ENCODE measurements around the gene SNTA1. TPM values are rescaled to one million over a fixed set of nuclear protein-coding genes. Genes with fewer than 3 reads are reported as not detected.

Gene SNTA1
- total RNA-seq (2014; rRNA removed; shearing (Covaris generic)) (5.0 and 9.3 TPM in 2 replicates), polyA plus RNA-seq (2016; fragmentation: Nextera tagmentation; extraction: Ambion mirVana) (3.8 and 4.5 TPM in 2 replicates)
- long read RNA-seq, partial matches to known transcripts: 1 of 3 reads
- long read RNA-seq, other reads (novel, unspliced or antisense): 0 of 3 reads

- TF ChIP-seq POLR2AphosphoS5 (IDR thresholded peaks at IDR 0.05; ENCODE audit: low read depth): 0 out of 2 replicates have a peak, but pooled peaks have one; percentile 29
- TF ChIP-seq ZNF331 (CRISPR knock-in tag; IDR thresholded peaks at IDR 0.05; ENCODE audit: low read depth): no peak
- peak within 1 kb of the TSS; percentile 83 for H3K4me3 Mint-ChIP-seq
- H2AFZ ChIP-seq: peak within 1 kb of the TSS; percentile 96
- no peaks in the 10 kb centered on the region for H4K20me1 ChIP-seq (replicated peaks; ENCODE audit: insufficient read depth)
- H3K36me3 Mint-ChIP-seq (ENCODE audit: low read depth): peaks cover 4% of the 10 kb centered on the region; the same call in 1 of the 3 replicates
- H3K36me3 ChIP-seq (ENCODE audit: insufficient read depth): no peaks in the 10 kb centered on the region
- peak within 1 kb of the TSS; percentile 90 for H3K4me2 ChIP-seq
- no peaks in the 10 kb centered on the region for H3K9me2 ChIP-seq (ENCODE audit: insufficient read depth)
- ATAC-seq: peak; percentile 86
- peaks cover 16% of the 10 kb centered on the region for H3K27me3 ChIP-seq (ENCODE audit: insufficient read depth)
- H3K27ac Mint-ChIP-seq: no peak within 1 kb of the TSS
- H3K4me1 Mint-ChIP-seq: peaks cover 8% of the 10 kb centered on the region
- H3K27ac ChIP-seq (ENCODE audit: low read depth): no peak within 1 kb of the TSS
- DNase-seq (ENCODE audit: low spot score): peak; percentile 93
- H3K27me3 Mint-ChIP-seq (ENCODE audit: insufficient read depth, low read depth, poor library complexity): peaks cover 31% of the 10 kb centered on the region
- peaks cover 8% of the 10 kb centered on the region for H3K4me1 ChIP-seq (ENCODE audit: insufficient read depth)
- H3F3A ChIP-seq (replicated peaks; ENCODE audit: low read depth): no peaks in the 10 kb centered on the region
- no peaks in the 10 kb centered on the region for H3K79me2 ChIP-seq (replicated peaks; ENCODE audit: insufficient read depth)
- peaks cover 3% of the 10 kb centered on the region for H3K9me3 Mint-ChIP-seq
- H3K4me3 ChIP-seq: peak within 1 kb of the TSS; percentile 77
Observed at GRCh38 chr20:33443512-33444239, at the start of gene SNTA1. Gene SNTA1 (minus strand): TSS chr20:33443763. CDS start chr20:33443620, 143 bp downstream.

DNA sequence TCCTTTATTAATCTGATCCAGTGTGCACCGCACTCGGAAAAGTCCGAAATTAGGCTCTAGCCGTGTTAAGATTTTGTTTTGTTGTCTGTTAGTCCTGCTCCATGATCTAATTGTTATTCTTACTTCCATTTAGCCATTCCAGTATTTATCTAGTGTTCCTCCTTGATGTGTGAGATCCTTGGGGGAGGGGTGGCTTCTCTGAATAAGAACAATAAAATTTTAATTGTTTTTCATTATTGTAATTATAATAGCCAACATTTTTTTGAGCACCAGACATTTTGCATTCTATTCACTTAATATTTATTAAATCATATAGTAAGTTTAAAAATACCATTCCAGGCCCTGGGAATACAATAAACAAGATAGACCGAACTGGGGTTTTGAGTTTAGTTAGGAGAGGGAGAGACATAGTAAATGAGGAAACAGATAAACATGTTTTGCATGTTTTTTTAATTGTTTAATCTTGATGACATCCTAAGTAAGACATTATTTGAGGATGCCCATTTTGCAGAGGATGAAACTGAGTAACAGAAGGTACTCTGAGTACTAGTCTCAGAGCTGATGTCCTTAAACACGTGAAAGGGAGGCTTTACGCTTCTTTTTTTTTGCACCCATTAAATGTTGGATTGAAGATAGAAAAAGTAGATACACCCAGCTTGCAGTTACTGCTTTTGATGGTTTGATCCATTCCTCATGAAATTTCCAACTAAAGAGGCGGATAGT lies 47.5 kb upstream of the SNTA1 start:
- H3K27me3 Mint-ChIP-seq (ENCODE audit: insufficient read depth, low read depth, poor library complexity): peaks cover 2% of the 10 kb centered on the region
- H3K27ac ChIP-seq (ENCODE audit: low read depth): no peak overlapping the region
- H3K27me3 ChIP-seq (ENCODE audit: insufficient read depth): no peaks in the 10 kb centered on the region
- peak overlapping the region; percentile 83 for H3K4me3 Mint-ChIP-seq
- H3K4me1 Mint-ChIP-seq: peaks cover 8% of the 10 kb centered on the region
- H3K79me2 ChIP-seq (replicated peaks; ENCODE audit: insufficient read depth): peaks cover 31% of the 10 kb centered on the region
- H3K9me3 Mint-ChIP-seq: no peaks in the 10 kb centered on the region
- peak overlapping the region; percentile 80 for H3K4me3 ChIP-seq
- no peaks in the 10 kb centered on the region for H3K36me3 ChIP-seq (ENCODE audit: insufficient read depth)
- peaks cover 8% of the 10 kb centered on the region; the same call in 1 of the 2 replicates for H4K20me1 ChIP-seq (replicated peaks; ENCODE audit: insufficient read depth)
- no peak overlapping the region for H3K27ac Mint-ChIP-seq
- H2AFZ ChIP-seq: no peak overlapping the region; the same call in 1 of the 2 replicates
- H3F3A ChIP-seq (replicated peaks; ENCODE audit: low read depth): peaks cover 8% of the 10 kb centered on the region; the same call in 1 of the 2 replicates
- TF ChIP-seq JUNB (IDR thresholded peaks at IDR 0.05; ENCODE audit: unreplicated experiment) (no peak), ZNF114 (CRISPR knock-in tag; IDR thresholded peaks at IDR 0.05) (no peak)
- H3K9me2 ChIP-seq (ENCODE audit: insufficient read depth): no peaks in the 10 kb centered on the region
- DNase-seq (ENCODE audit: low spot score) (no peak), ATAC-seq (no peak)
- H3K36me3 Mint-ChIP-seq (ENCODE audit: low read depth): no peaks in the 10 kb centered on the region
- peaks cover 9% of the 10 kb centered on the region for H3K4me1 ChIP-seq (ENCODE audit: insufficient read depth)
- peak overlapping the region; percentile 91 for H3K4me2 ChIP-seq

GRCh38 chr20:33490023-33490933 lies 46.7 kb upstream of the SNTA1 start, which contains the start of gene CBFA2T2:
Gene CBFA2T2 (plus strand): TSS chr20:33490096. CDS start chr20:33490268, 172 bp downstream.
- Histone ChIP-seq H4K20me1 (replicated peaks; ENCODE audit: insufficient read depth) (peaks cover 8% of the 10 kb centered on the region; the same call in 1 of the 2 replicates), H3K27me3 (ENCODE audit: insufficient read depth) (no peaks in the 10 kb centered on the region), H3K36me3 (ENCODE audit: insufficient read depth) (no peaks in the 10 kb centered on the region), H3K4me2 (peak within 1 kb of the TSS; percentile 91), H3K4me3 (peak within 1 kb of the TSS; percentile 80), H3F3A (replicated peaks; ENCODE audit: low read depth) (peaks cover 8% of the 10 kb centered on the region; the same call in 1 of the 2 replicates), H3K4me1 (ENCODE audit: insufficient read depth) (peaks cover 9% of the 10 kb centered on the region), H3K27ac (ENCODE audit: low read depth) (peak within 1 kb of the TSS; percentile 94), H3K79me2 (replicated peaks; ENCODE audit: insufficient read depth) (peaks cover 24% of the 10 kb centered on the region), H3K9me2 (ENCODE audit: insufficient read depth) (no peaks in the 10 kb centered on the region), H2AFZ (peak within 1 kb of the TSS; percentile 94)
- DNase-seq (ENCODE audit: low spot score) (no peak), ATAC-seq (peak; percentile 71)
- Mint-ChIP-seq H3K4me1 (peaks cover 8% of the 10 kb centered on the region), H3K27me3 (ENCODE audit: insufficient read depth, low read depth, poor library complexity) (peaks cover 2% of the 10 kb centered on the region), H3K4me3 (peak within 1 kb of the TSS; percentile 83), H3K9me3 (no peaks in the 10 kb centered on the region), H3K27ac (peak within 1 kb of the TSS; percentile 80), H3K36me3 (ENCODE audit: low read depth) (no peaks in the 10 kb centered on the region)
- no peak for TF ChIP-seq NANOG (IDR thresholded peaks at IDR 0.05; ENCODE audit: borderline replicate concordance)
- no peak; the same call in none of the 2 replicates for TF ChIP-seq POLR2AphosphoS5 (IDR thresholded peaks at IDR 0.05; ENCODE audit: low read depth)
- TF ChIP-seq STAT1 (IDR thresholded peaks at IDR 0.05; ENCODE audit: unreplicated experiment): no peak
- TF ChIP-seq ZNF331 (CRISPR knock-in tag; IDR thresholded peaks at IDR 0.05; ENCODE audit: low read depth): no peak
- TF ChIP-seq EZH2phosphoT487 (IDR thresholded peaks at IDR 0.05; ENCODE audit: unreplicated experiment): no peak
- no peak for TF ChIP-seq ZNF114 (CRISPR knock-in tag; IDR thresholded peaks at IDR 0.05)
- TF ChIP-seq CREB1 (CRISPR knock-in tag; IDR thresholded peaks at IDR 0.05; ENCODE audit: low read depth): no peak
- no peak for TF ChIP-seq JUNB (IDR thresholded peaks at IDR 0.05; ENCODE audit: unreplicated experiment)

All from GM23338 (cell line).